Esophagus muscularis mucosa (tissue), 4 donors: ENCODE measurements around the gene ITGA2B. TPM values are rescaled to one million over a fixed set of nuclear protein-coding genes. Genes with fewer than 3 reads are reported as not detected.
A peak's percentile ranks its signal among the peaks of the same experiment; 100 is the strongest.

Experiments
- DNase-seq: peaks from one replicate; pipeline ENCODE4 v3.0.0-alpha.2; 2017; ENCODE audit errors: extremely low spot score
- H3K27ac ChIP-seq, 4 donors: fragments of 200-600 bp; sonication (generic); replicated peaks in 1 of 4; 1 replicate in 3 of 4; 2 replicates in 1 of 4; pipeline ENCODE4 v1.5.1; 2016 to 2019; ENCODE audit warnings: mild to moderate bottlenecking in 1 of 4
- H3K27me3 ChIP-seq, 4 donors: fragments of 200-600 bp; sonication (generic); one replicate each; pipeline versions ENCODE4 v1.5.1 to v1.6.0; 2016 to 2019
- H3K36me3 ChIP-seq, 4 donors: fragments of 200-600 bp; sonication (generic); one replicate each; pipeline ENCODE4 v1.5.1; 2016 to 2019
- H3K4me1 ChIP-seq, 4 donors: fragments of 200-600 bp; sonication (generic); one replicate each; pipeline ENCODE4 v1.5.1; 2016 to 2019
- H3K4me3 ChIP-seq, 4 donors: fragments of 200-600 bp; sonication (generic); 1 replicate in 2 of 4; 2 replicates in 2 of 4; pipeline ENCODE4 v1.5.1; 2016 to 2019; ENCODE audit warnings: mild to moderate bottlenecking in 4 of 4, moderate library complexity in 1 of 4
- H3K9me3 ChIP-seq, 4 donors: fragments of 200-600 bp; sonication (generic); 1 replicate in 3 of 4; 2 replicates in 1 of 4; pipeline ENCODE4 v1.5.1; 2016 to 2019
- EP300 ChIP-seq: sonication (generic); formaldehyde crosslinking; IDR thresholded peaks from one replicate; pipeline ENCODE4 v1.6.1; 2017; ENCODE audit warnings: antibody characterized with exemption
- POLR2A ChIP-seq: fragments of 450-650 bp; IDR thresholded peaks from one replicate; pipeline ENCODE4 v1.6.1; 2017; ENCODE audit warnings: antibody characterized with exemption, moderate library complexity, mild to moderate bottlenecking, low read depth
- POLR2AphosphoS5 ChIP-seq, 2 donors: sonication (generic); formaldehyde crosslinking; IDR thresholded peaks; one replicate each; pipeline ENCODE4 v1.6.1; 2017; ENCODE audit warnings: antibody characterized with exemption in 2 of 2
- WGBS: methylation state at CpG from one replicate; pipeline ENCODE4 v1.1.5; 2018; 5-methylcytosine and 5-hydroxymethylcytosine counted together
- intact Hi-C: fragments of 100-400 bp; cut with DNase I; formaldehyde crosslinking; loops from one replicate; pipeline ENCODE4 v1.15.1; 2023
- total RNA-seq, 4 donors: library from RNA; depleted of rRNA; stranded (reverse); fragments of >200 nt; gene quantifications; one replicate each; pipeline versions ENCODE4 v1.1.0 to v1.2.1, GENCODE V29; 2016
- TF ChIP-seq, protein P1 (sequence below), 3 experiments: fragments of 200-600 bp in 2 of 3; fragments of 450-650 bp in 1 of 3; sonication (generic) in 2 of 3; IDR thresholded peaks; one replicate each; pipeline ENCODE4 v1.5.1; 2017 to 2019; ENCODE audit warnings: antibody characterized with exemption in 3 of 3, mild to moderate bottlenecking in 2 of 3, moderate library complexity in 1 of 3

ITGA2B gene
- total RNA-seq, 4 donors from 2014 or later = 0.42 to 1.7 (median 1.0) TPM

DNA sequence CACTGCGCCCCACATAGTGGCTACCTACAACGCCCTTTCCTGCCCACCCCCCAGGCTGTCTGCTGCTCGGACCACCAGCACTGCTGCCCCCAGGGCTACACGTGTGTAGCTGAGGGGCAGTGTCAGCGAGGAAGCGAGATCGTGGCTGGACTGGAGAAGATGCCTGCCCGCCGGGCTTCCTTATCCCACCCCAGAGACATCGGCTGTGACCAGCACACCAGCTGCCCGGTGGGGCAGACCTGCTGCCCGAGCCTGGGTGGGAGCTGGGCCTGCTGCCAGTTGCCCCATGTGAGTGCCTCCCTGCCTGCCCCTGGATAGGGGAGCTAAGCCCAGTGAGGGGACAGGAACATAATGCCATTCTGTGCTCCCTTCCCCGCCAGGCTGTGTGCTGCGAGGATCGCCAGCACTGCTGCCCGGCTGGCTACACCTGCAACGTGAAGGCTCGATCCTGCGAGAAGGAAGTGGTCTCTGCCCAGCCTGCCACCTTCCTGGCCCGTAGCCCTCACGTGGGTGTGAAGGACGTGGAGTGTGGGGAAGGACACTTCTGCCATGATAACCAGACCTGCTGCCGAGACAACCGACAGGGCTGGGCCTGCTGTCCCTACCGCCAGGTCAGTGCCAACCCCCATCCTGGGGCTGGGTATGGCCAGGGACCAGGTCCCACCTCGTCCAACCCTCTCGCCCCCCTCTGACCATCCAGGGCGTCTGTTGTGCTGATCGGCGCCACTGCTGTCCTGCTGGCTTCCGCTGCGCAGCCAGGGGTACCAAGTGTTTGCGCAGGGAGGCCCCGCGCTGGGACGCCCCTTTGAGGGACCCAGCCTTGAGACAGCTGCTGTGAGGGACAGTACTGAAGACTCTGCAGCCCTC lies 37.3 kb downstream of the ITGA2B start:
- Histone ChIP-seq H3K9me3 (no peaks in the 10 kb centered on the region), H3K4me3 (no peak overlapping the region), H3K27me3 (no peaks in the 10 kb centered on the region), H3K36me3 (peaks cover 22 to 53% (median 47%) of the 10 kb centered on the region in 4 donors), H3K27ac (no peak overlapping the region), H3K4me1 (peaks cover 0 to 16% (median 9%) of the 10 kb centered on the region in 4 donors)
- TF ChIP-seq, protein P1, sequence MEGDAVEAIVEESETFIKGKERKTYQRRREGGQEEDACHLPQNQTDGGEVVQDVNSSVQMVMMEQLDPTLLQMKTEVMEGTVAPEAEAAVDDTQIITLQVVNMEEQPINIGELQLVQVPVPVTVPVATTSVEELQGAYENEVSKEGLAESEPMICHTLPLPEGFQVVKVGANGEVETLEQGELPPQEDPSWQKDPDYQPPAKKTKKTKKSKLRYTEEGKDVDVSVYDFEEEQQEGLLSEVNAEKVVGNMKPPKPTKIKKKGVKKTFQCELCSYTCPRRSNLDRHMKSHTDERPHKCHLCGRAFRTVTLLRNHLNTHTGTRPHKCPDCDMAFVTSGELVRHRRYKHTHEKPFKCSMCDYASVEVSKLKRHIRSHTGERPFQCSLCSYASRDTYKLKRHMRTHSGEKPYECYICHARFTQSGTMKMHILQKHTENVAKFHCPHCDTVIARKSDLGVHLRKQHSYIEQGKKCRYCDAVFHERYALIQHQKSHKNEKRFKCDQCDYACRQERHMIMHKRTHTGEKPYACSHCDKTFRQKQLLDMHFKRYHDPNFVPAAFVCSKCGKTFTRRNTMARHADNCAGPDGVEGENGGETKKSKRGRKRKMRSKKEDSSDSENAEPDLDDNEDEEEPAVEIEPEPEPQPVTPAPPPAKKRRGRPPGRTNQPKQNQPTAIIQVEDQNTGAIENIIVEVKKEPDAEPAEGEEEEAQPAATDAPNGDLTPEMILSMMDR (IDR thresholded peaks at IDR 0.05) = no peak
- no peak for TF ChIP-seq EP300
- TF ChIP-seq POLR2A = no peak
- TF ChIP-seq POLR2AphosphoS5 (IDR thresholded peaks at IDR 0.05) = no peak
- no peak for DNase-seq
- intact Hi-C loops = no loop called here
- 83% methylated on average over 15 of the region's 36 CpGs for WGBS

DNA sequence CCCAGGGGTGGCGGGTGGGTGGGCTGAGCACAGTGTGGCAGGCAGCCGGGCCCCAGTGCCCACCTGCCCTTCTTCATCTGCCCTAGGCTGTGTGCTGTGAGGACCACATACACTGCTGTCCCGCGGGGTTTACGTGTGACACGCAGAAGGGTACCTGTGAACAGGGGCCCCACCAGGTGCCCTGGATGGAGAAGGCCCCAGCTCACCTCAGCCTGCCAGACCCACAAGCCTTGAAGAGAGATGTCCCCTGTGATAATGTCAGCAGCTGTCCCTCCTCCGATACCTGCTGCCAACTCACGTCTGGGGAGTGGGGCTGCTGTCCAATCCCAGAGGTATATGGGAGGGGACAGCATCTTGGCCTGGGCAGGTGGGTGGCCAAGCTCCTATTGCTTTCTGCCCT lies 38.0 kb downstream of the ITGA2B start:
- 87% methylated on average over 6 of the region's 8 CpGs for WGBS
- Histone ChIP-seq H3K4me3 (no peak overlapping the region), H3K27ac (no peak overlapping the region), H3K27me3 (no peaks in the 10 kb centered on the region), H3K36me3 (peaks cover 22 to 53% (median 47%) of the 10 kb centered on the region in 4 donors), H3K4me1 (peaks cover under 1 to 19% (median 13%) of the 10 kb centered on the region in 4 donors), H3K9me3 (no peaks in the 10 kb centered on the region)
- DNase-seq = no peak
- intact Hi-C loops = no loop called here
- TF ChIP-seq EP300 (no peak), POLR2AphosphoS5 (IDR thresholded peaks at IDR 0.05) (no peak), POLR2A (no peak)
- TF ChIP-seq, protein P1 (IDR thresholded peaks at IDR 0.05) = no peak

DNA sequence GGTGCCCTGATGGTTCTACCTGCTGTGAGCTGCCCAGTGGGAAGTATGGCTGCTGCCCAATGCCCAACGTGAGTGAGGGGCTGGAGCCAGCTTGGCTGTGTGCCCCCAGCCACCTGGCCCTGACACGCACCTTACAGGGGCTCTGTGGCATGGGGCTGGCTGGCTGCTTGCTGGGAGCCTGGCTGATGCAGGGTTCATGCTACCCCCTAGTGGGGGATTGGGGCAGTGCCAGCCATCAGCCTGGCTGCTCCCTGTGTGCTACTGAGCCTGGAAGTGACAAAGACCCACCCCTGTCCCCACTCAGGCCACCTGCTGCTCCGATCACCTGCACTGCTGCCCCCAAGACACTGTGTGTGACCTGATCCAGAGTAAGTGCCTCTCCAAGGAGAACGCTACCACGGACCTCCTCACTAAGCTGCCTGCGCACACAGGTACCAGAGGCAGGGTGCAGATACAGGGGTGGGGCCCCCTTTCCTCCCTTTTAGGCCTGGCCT lies 38.7 kb downstream of the ITGA2B start:
- H3K36me3 ChIP-seq = peaks cover 22 to 53% (median 47%) of the 10 kb centered on the region in 4 donors

DNA sequence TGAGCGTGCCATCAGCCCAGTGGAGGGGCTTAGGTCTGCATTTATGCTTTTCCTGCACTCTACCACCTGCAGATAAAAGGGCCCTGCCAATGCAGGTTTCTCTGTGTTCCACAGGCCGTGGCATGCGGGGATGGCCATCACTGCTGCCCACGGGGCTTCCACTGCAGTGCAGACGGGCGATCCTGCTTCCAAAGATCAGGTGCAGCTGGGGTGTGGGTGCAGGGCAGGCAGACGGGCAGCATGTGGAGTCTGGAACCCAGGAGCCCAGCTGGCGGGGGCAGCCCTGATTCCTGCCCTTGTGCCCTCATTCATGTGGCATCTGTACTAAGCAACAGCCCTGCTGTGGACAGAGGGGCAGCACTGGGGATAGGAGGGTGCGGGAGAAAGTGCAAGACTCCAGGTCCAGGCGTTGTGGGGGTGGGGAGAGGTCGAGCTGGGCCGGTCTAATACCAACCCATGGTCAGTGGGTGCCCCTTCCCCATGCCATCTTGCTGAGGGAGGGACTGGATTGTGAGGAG lies 39.8 kb downstream of the ITGA2B start:
- WGBS = 91% methylated on average over 7 of the region's 12 CpGs

More for the DNA sequence above, 38.7 kb downstream of the ITGA2B start:
- Histone ChIP-seq H3K27ac (no peak overlapping the region), H3K4me3 (no peak overlapping the region), H3K27me3 (no peaks in the 10 kb centered on the region), H3K9me3 (no peaks in the 10 kb centered on the region), H3K4me1 (peaks cover 6 to 26% (median 20%) of the 10 kb centered on the region in 4 donors)
- DNase-seq = no peak
- intact Hi-C loops = no loop called here
- no peak for TF ChIP-seq POLR2AphosphoS5 (IDR thresholded peaks at IDR 0.05)
- TF ChIP-seq, protein P1 (IDR thresholded peaks at IDR 0.05) = peak; percentile 46 to 72 (median 50)
- TF ChIP-seq POLR2A = no peak
- 65% methylated on average over 5 of the region's 6 CpGs for WGBS

More for the DNA sequence above, 39.8 kb downstream of the ITGA2B start:
- Histone ChIP-seq H3K27me3 (no peaks in the 10 kb centered on the region), H3K4me3 (no peak overlapping the region), H3K27ac (no peak overlapping the region), H3K4me1 (peaks cover 7 to 34% (median 26%) of the 10 kb centered on the region in 4 donors), H3K36me3 (peaks cover 22 to 53% (median 47%) of the 10 kb centered on the region in 4 donors), H3K9me3 (no peaks in the 10 kb centered on the region)
- TF ChIP-seq EP300 (no peak), POLR2AphosphoS5 (IDR thresholded peaks at IDR 0.05) (no peak), POLR2A (no peak)
- TF ChIP-seq, protein P1 (IDR thresholded peaks at IDR 0.05) = no peak
- no peak for DNase-seq
- intact Hi-C loops = no loop called here
